Gastroesophageal sphincter (tissue), 3 donors: Measurements from ENCODE around the gene PLA2G5.

Experiments
- CTCF ChIP-seq, 4 experiments: fragments of 200-600 bp in 2 of 4; fragments of 450-650 bp in 2 of 4; sonication (generic) in 1 of 4; IDR thresholded peaks; one replicate each; pipeline ENCODE4 v1.5.1; 2017 to 2019; ENCODE audit warnings: antibody characterized with exemption in 4 of 4, mild to moderate bottlenecking in 2 of 4, moderate library complexity in 2 of 4
- EP300 ChIP-seq: sonication (generic); formaldehyde crosslinking; IDR thresholded peaks from one replicate; pipeline ENCODE4 v1.6.1; 2017; ENCODE audit warnings: antibody characterized with exemption, mild to moderate bottlenecking
- POLR2A ChIP-seq, 2 donors: fragments of 450-650 bp; IDR thresholded peaks; one replicate each; pipeline ENCODE4 v1.6.1; 2017; ENCODE audit warnings: antibody characterized with exemption in 2 of 2, mild to moderate bottlenecking in 2 of 2, moderate library complexity in 1 of 2
- POLR2AphosphoS5 ChIP-seq: sonication (generic); formaldehyde crosslinking; IDR thresholded peaks from one replicate; pipeline ENCODE4 v1.6.1; 2017; ENCODE audit warnings: antibody characterized with exemption

DNA sequence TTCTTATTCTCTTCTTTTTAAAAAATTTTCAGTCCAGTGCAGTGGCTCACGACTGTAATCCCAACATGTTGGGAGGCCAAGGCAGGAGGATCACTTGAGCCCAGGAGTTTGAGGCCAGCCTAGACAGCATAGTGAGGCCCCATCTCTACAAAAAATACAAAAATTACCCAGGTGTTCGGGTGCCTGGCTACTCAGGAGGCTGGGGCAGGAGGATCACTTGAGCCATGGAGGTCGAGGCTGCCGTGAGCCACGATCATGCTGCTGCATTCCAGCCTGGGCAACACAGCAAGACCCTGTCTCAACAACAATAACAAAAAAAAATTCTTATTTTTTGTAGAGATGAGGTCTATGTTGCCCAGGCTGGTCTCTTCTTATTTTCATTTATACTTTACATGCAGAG, 41.5 kb downstream of the PLA2G5 start:
- no peak for TF ChIP-seq CTCF (IDR thresholded peaks at IDR 0.05)
- TF ChIP-seq POLR2A (IDR thresholded peaks at IDR 0.05), result no peak
- no peak for TF ChIP-seq POLR2AphosphoS5
- TF ChIP-seq EP300, result no peak
